T-cell (primary cell): ENCODE data around the gene LDLRAP1. TPM values are rescaled to one million over a fixed set of nuclear protein-coding genes. Genes with fewer than 3 reads are reported as not detected.

Experiments
- ATAC-seq, 4 experiments: fragments of 200-7000 bp in 3 of 4; fragments of 150-1000 bp in 1 of 4; cut with Tn5 transposase; replicated peaks in 1 of 4; 1 replicate in 3 of 4; 2 replicates in 1 of 4; pipeline ENCODE4 v1.10.0; 2021; ENCODE audit warnings: moderate library complexity in 3 of 4, mild to moderate bottlenecking in 2 of 4, moderate number of reproducible peaks in 1 of 4
- CTCF ChIA-PET, 2 donors: fragments of 300-600 bp; sonication (Branson Sonifier 250); formaldehyde crosslinking; loops; one replicate each; lab custom pipeline; 2022; ENCODE audit warnings: antibody characterized with exemption in 2 of 2; lab: Charles Lee
- POLR2A ChIA-PET, 2 donors: fragments of 300-600 bp; sonication (Branson Sonifier 250); formaldehyde crosslinking; loops; one replicate each; lab custom pipeline; 2022; ENCODE audit warnings: antibody characterized with exemption in 2 of 2; lab: Charles Lee
- DNase-seq, 35 experiments: peaks; one replicate each; pipeline versions ENCODE4 v3.0.0 to v3.0.0-alpha.2; 2013 to 2023
- H3K27ac ChIP-seq: one replicate; pipeline ENCODE4 v1.5.1; 2013; ENCODE audit warnings: low read length
- H3K27me3 ChIP-seq, 2 experiments: replicated peaks in 1 of 2; 1 replicate in 1 of 2; 2 replicates in 1 of 2; pipeline versions ENCODE4 v1.6.1 to v1.7.0; 2013; ENCODE audit warnings: low read length in 1 of 2, mixed read lengths in 1 of 2; ENCODE audit not compliant: control insufficient read depth in 2 of 2, insufficient read depth in 2 of 2; ENCODE audit errors: extremely low read depth in 1 of 2
- H3K36me3 ChIP-seq, 2 donors: 1 replicate in 1 of 2; 2 replicates in 1 of 2; pipeline versions ENCODE4 v1.6.1 to v1.7.0; 2013; ENCODE audit warnings: low read length in 1 of 2; ENCODE audit not compliant: control insufficient read depth in 2 of 2, insufficient read depth in 1 of 2; ENCODE audit errors: extremely low read depth in 1 of 2
- H3K4me1 ChIP-seq, 2 experiments: 1 replicate in 1 of 2; 2 replicates in 1 of 2; pipeline versions ENCODE4 v1.6.1 to v1.7.0; 2013; ENCODE audit warnings: low read length in 2 of 2, mixed read lengths in 1 of 2; ENCODE audit not compliant: insufficient read depth in 2 of 2, control insufficient read depth in 1 of 2; ENCODE audit errors: extremely low read depth in 1 of 2
- H3K4me3 ChIP-seq, 2 donors: 1 replicate in 1 of 2; 2 replicates in 1 of 2; pipeline versions ENCODE4 v1.5.1 to v1.7.0; 2013; ENCODE audit warnings: mild to moderate bottlenecking in 2 of 2, low read length in 1 of 2, moderate library complexity in 1 of 2; ENCODE audit not compliant: control insufficient read depth in 1 of 2; ENCODE audit errors: extremely low read depth in 1 of 2
- H3K9me3 ChIP-seq: 2 replicates; pipeline ENCODE4 v1.7.0; 2013
- H3K27ac Mint-ChIP-seq, 2 donors: one replicate each; pipeline ENCODE4 v1.8.0; 2020 to 2021; ENCODE audit warnings: mild to moderate bottlenecking in 2 of 2, mixed read lengths in 2 of 2
- H3K27me3 Mint-ChIP-seq, 2 donors: one replicate each; pipeline ENCODE4 v1.8.0; 2021 to 2022; ENCODE audit warnings: mixed read lengths in 2 of 2
- H3K36me3 Mint-ChIP-seq: one replicate; pipeline ENCODE4 v1.8.0; 2021; ENCODE audit warnings: mixed read lengths
- H3K4me1 Mint-ChIP-seq, 3 donors: one replicate each; pipeline ENCODE4 v1.8.0; 2020 to 2022; ENCODE audit warnings: mixed read lengths in 3 of 3, mild to moderate bottlenecking in 1 of 3
- H3K4me3 Mint-ChIP-seq, 3 donors: one replicate each; pipeline ENCODE4 v1.8.0; 2020 to 2022; ENCODE audit warnings: mild to moderate bottlenecking in 3 of 3, mixed read lengths in 3 of 3, moderate library complexity in 3 of 3
- H3K9me3 Mint-ChIP-seq, 3 donors: one replicate each; pipeline ENCODE4 v1.8.0; 2020 to 2022; ENCODE audit warnings: mixed read lengths in 3 of 3
- WGBS: methylation state at CpG from one replicate; pipeline ENCODE4 v1.1.5; 2013; ENCODE audit warnings: missing lambda C conversion rate; ENCODE audit not compliant: insufficient coverage; 5-methylcytosine and 5-hydroxymethylcytosine counted together
- total RNA-seq, 35 experiments: library from RNA in 6 of 35; stranded (reverse) in 6 of 35; fragments of 120-200 nt in 1 of 35; gene quantifications; one replicate each; pipeline versions ENCODE4 v1.2.1 to v1.2.4 and lab custom pipeline; 2013 to 2026

LDLRAP1 gene
- total RNA-seq, 5 donors from 2014 or later (not counting 1 experiment from before 2014, with no cell fraction given), result 143 to 298 (median 222) TPM

DNA sequence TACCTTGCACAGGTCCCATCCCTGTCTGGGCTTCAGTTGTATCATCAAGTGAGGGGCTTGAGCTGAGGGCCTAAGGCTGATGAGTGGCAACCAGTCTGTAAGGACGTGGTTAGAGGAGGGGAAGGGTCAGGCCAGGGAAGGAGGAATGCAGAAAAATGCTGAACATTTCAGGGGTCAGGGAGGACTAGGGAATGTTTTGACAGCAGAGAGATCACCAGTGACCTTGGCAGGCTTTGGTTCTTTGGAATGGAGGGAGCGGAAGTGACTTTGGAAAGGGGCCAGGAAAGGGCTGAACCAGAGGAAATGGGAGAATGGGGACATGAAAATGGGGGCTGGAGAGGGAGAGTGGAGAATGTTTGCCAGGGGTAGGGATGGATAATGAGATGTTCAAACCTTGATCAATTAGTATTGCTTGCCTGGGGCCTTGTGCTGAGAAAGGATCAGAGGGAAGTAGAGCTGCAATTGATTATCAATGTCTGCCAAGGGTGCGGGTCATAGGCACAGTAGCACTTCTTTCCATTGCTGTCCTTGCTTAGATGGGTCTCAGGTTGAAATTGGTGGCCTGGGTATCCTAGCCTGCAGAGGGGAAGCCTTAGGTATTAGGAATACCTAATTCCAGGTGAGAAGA, 7.4 kb downstream of the LDLRAP1 start:
- Histone ChIP-seq H3K9me3 (no peaks in the 10 kb centered on the region), H3K36me3 (peaks cover 8 to 14% of the 10 kb centered on the region in 2 donors), H3K27me3 (no peaks in the 10 kb centered on the region), H3K27ac (peak overlapping the region; percentile 69), H3K4me1 (peaks cover 74 to 99% of the 10 kb centered on the region in 2 experiments), H3K4me3 (no peak overlapping the region)
- ChIA-PET CTCF (interaction anchor here (0.5 to 1.5 kb wide), 5 partner anchors 11 to 486 kb away, joined by 3 to 5 read pairs (median 4); no protein-coding TSS in a partner anchor), POLR2A (interaction anchor here (0.6 to 0.8 kb wide), 3 partner anchors 15 to 311 kb away, joined by 3 read pairs; no protein-coding TSS in a partner anchor)
- H3K9me3 Mint-ChIP-seq, result no peaks in the 10 kb centered on the region
- H3K27ac Mint-ChIP-seq, result peak overlapping the region; percentile 97 to 98
- peaks cover 13% of the 10 kb centered on the region for H3K36me3 Mint-ChIP-seq
- ATAC-seq, result no peak
- DNase-seq, result no peak
- WGBS, result 97% methylated on average over 2 of the region's 3 CpGs
- H3K27me3 Mint-ChIP-seq, result no peaks in the 10 kb centered on the region
- peak overlapping the region; percentile 57 to 79 (median 77) for H3K4me3 Mint-ChIP-seq
- peaks cover 91 to 95% (median 93%) of the 10 kb centered on the region in 3 donors for H3K4me1 Mint-ChIP-seq

DNA sequence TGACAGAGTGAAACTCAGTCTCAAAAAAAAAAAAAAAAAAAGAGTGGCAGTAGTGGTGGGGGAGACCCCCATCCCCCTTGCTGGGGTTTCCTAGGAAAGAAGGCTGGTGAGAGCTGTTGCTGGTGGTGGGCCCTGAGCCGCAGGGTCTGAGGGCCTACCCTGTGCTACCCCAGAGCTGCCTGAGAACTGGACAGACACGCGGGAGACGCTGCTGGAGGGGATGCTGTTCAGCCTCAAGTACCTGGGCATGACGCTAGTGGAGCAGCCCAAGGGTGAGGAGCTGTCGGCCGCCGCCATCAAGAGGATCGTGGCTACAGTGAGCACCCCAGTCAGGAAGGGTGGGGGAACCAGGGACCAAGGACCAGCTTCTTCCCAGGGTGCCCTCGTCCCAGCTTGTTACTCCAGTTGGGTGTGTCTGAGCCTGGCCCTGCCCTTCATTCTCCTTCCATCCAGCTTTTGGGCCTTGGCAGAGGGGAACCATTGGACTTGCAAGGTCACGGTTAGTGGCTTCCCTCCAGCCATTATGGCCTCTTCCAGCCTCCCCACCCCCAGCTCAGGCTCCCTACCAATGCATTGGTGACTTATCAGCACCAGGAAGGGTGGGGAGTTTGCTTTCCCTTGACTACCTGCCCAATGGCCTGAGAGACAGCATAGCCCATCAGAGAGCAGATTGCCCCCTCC, 10.5 kb downstream of the LDLRAP1 start:
- Mint-ChIP-seq H3K4me1 (peaks cover 95 to 99% (median 99%) of the 10 kb centered on the region in 3 donors), H3K9me3 (no peaks in the 10 kb centered on the region), H3K27ac (peak overlapping the region; percentile 97 to 100), H3K4me3 (peak overlapping the region in 1 of 3 donors; percentile 99), H3K27me3 (no peaks in the 10 kb centered on the region), H3K36me3 (peaks cover 33% of the 10 kb centered on the region)
- no peaks in the 10 kb centered on the region for H3K27me3 ChIP-seq
- DNase-seq (no peak), ATAC-seq (no peak)
- no peak overlapping the region for H3K27ac ChIP-seq
- ChIA-PET CTCF (interaction anchor here in 1 of 2 donors (0.6 to 0.9 kb wide), 3 partner anchors 11 to 54 kb away, joined by 3 to 4 read pairs (median 3); no protein-coding TSS in a partner anchor), POLR2A (interaction anchor here in 1 of 2 donors (0.5 kb wide), 1 partner anchor 1758 kb away, joined by 4 read pairs; no protein-coding TSS in a partner anchor)
- peaks cover 8 to 28% of the 10 kb centered on the region in 2 donors for H3K36me3 ChIP-seq
- no peak overlapping the region for H3K4me3 ChIP-seq
- no peaks in the 10 kb centered on the region for H3K9me3 ChIP-seq
- 96% methylated on average over 10 of the region's 11 CpGs for WGBS
- peaks cover 83 to 99% of the 10 kb centered on the region in 2 experiments for H3K4me1 ChIP-seq

- POLR2A ChIA-PET, result interaction anchor here in 1 of 2 donors (0.5 kb wide), 1 partner anchor 1758 kb away, joined by 4 read pairs; no protein-coding TSS in a partner anchor
- CTCF ChIA-PET, result interaction anchor here in 1 of 2 donors (0.7 to 0.9 kb wide), 2 partner anchors 11 to 18 kb away, joined by 3 read pairs; no protein-coding TSS in a partner anchor
- Histone ChIP-seq H3K4me3 (no peak overlapping the region), H3K36me3 (peaks cover 8 to 34% of the 10 kb centered on the region in 2 donors), H3K27me3 (no peaks in the 10 kb centered on the region), H3K9me3 (no peaks in the 10 kb centered on the region), H3K27ac (no peak overlapping the region), H3K4me1 (peaks cover 83 to 99% of the 10 kb centered on the region in 2 experiments)
- no peak for DNase-seq
- Mint-ChIP-seq H3K27ac (peak overlapping the region; percentile 97 to 100), H3K9me3 (no peaks in the 10 kb centered on the region), H3K4me3 (peak overlapping the region in 1 of 3 donors; percentile 99), H3K27me3 (no peaks in the 10 kb centered on the region), H3K36me3 (peaks cover 38% of the 10 kb centered on the region), H3K4me1 (peaks cover 95 to 99% (median 99%) of the 10 kb centered on the region in 3 donors)
- WGBS, result 100% methylated on average over 3 of the region's 3 CpGs
- no peak for ATAC-seq
Measured at GRCh38 chr1:25554430-25554780, 11.0 kb downstream of the LDLRAP1 start.

DNA sequence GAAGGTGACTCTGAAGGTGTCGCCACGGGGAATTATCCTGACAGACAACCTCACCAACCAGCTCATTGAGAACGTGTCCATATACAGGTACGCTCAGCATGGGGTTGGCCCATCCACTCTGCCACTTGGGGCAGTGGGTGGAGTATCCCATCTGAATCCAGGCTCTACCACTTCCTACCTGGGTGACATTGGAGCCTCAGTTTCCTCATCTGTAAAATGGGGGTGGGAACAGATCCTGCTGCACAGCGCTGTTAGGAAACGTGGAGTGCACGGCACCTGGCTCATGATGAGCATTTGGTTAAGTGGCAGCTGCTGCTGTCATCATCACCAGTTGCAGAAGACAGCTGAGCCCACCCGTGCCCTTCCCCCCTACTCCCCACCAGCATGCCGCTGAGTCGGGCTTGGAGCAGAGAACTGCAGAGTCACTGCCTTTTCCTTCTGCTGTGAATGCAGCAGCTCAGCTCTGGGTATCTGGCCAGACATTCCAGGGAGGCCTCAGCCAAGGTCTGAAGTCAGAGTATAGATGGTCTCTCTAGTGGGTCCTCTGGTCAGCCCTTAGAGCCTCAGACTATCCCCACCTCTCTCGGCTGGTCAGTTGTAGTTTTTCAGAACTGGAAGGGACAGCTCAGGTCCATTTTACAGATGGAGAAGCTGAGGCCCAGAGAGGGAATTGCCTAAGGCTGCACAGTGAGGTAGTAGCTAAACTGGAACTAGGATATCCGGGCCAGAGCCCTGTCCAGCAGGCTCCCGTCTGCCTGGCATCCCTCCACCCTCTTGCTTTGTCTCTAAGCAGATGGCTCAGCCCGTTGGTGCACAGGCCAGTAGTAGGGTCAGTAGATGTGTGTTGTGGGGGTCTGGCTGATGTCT, 11.7 kb downstream of the LDLRAP1 start:
- DNase-seq, result no peak
- H3K36me3 ChIP-seq, result peaks cover 8 to 38% of the 10 kb centered on the region in 2 donors
- peaks cover 95 to 99% (median 99%) of the 10 kb centered on the region in 3 donors for H3K4me1 Mint-ChIP-seq
- H3K4me3 ChIP-seq, result no peak overlapping the region
- no peaks in the 10 kb centered on the region for H3K9me3 ChIP-seq
- peaks cover 44% of the 10 kb centered on the region for H3K36me3 Mint-ChIP-seq
- H3K27me3 Mint-ChIP-seq, result no peaks in the 10 kb centered on the region
- H3K4me1 ChIP-seq, result peaks cover 83 to 99% of the 10 kb centered on the region in 2 experiments
- CTCF ChIA-PET, result interaction anchor here in 1 of 2 donors (0.7 kb wide), 1 partner anchor 17 kb away, joined by 3 read pairs; no protein-coding TSS in a partner anchor
- H3K27ac Mint-ChIP-seq, result peak overlapping the region; percentile 97 to 100
- POLR2A ChIA-PET, result no interaction called here
- no peak for ATAC-seq
- H3K27me3 ChIP-seq, result no peaks in the 10 kb centered on the region
- H3K4me3 Mint-ChIP-seq, result peak overlapping the region in 1 of 3 donors; percentile 99
- peak overlapping the region; percentile 68 for H3K27ac ChIP-seq
- 83% methylated on average over 5 of the region's 14 CpGs for WGBS
- no peaks in the 10 kb centered on the region for H3K9me3 Mint-ChIP-seq

DNA sequence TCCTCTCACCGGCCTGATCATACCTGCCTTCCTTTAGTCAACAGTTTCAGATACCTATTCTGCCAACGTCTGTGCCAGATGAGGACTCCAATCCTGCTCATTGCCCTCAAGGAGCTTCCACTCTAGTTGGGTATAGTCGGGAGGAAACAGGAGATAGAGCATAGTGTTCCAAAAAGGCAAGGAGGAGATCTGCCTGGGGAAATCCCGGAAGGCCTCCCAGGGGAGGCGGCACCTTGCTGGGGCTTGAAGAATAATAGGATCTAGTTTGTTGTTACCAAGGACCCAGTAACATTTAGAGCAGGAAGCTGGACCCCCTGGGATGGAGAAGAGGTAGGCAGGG, 12.3 kb downstream of the LDLRAP1 start:
- no peak for ATAC-seq

More for the DNA sequence above, 12.3 kb downstream of the LDLRAP1 start:
- Histone ChIP-seq H3K36me3 (peaks cover 8 to 39% of the 10 kb centered on the region in 2 donors), H3K27me3 (no peaks in the 10 kb centered on the region), H3K9me3 (no peaks in the 10 kb centered on the region), H3K27ac (peak overlapping the region; percentile 68), H3K4me1 (peaks cover 83 to 99% of the 10 kb centered on the region in 2 experiments), H3K4me3 (no peak overlapping the region)
- DNase-seq, result no peak
- WGBS, result 100% methylated on average over 1 of the region's 5 CpGs
- H3K27ac Mint-ChIP-seq, result peak overlapping the region; percentile 97 to 100
- POLR2A ChIA-PET, result no interaction called here
- no peaks in the 10 kb centered on the region for H3K9me3 Mint-ChIP-seq
- H3K4me3 Mint-ChIP-seq, result peak overlapping the region in 1 of 3 donors; percentile 99
- peaks cover 44% of the 10 kb centered on the region for H3K36me3 Mint-ChIP-seq
- H3K27me3 Mint-ChIP-seq, result no peaks in the 10 kb centered on the region
- CTCF ChIA-PET, result no interaction called here
- H3K4me1 Mint-ChIP-seq, result peaks cover 95 to 99% (median 99%) of the 10 kb centered on the region in 3 donors
